Fibroblast of lung (primary cell): ENCODE results near the gene SLC9A1. TPM values are rescaled to one million over a fixed set of nuclear protein-coding genes. Genes with fewer than 3 reads are reported as not detected.

ENCODE experiments used
- DNase-seq, 2 donors: peaks; one replicate each; pipeline versions ENCODE4 v3.0.0 to v3.0.0-alpha.2; 2010; ENCODE audit warnings: low read depth in 2 of 2
- H2AFZ ChIP-seq: 2 replicates; pipeline ENCODE4 v1.5.1; 2012; ENCODE audit warnings: low read length, control low read depth, inconsistent platforms
- H3K27ac ChIP-seq: 2 replicates; pipeline ENCODE4 v1.5.1; 2011; ENCODE audit warnings: low read length, control low read depth; ENCODE audit not compliant: insufficient read depth
- H3K27me3 ChIP-seq: 2 replicates; pipeline ENCODE4 v1.5.1; 2011; ENCODE audit warnings: mild to moderate bottlenecking, low read length; ENCODE audit not compliant: control insufficient read depth, insufficient read depth
- H3K36me3 ChIP-seq: 2 replicates; pipeline ENCODE4 v1.5.1; 2011; ENCODE audit warnings: low read length; ENCODE audit not compliant: control insufficient read depth, insufficient read depth
- H3K4me1 ChIP-seq: 2 replicates; pipeline ENCODE4 v1.5.1; 2011; ENCODE audit warnings: low read length; ENCODE audit not compliant: control insufficient read depth, insufficient read depth; ENCODE audit errors: extremely low read depth
- H3K4me2 ChIP-seq: 2 replicates; pipeline ENCODE4 v1.5.1; 2011; ENCODE audit warnings: low read length, control low read depth; ENCODE audit not compliant: insufficient read depth; ENCODE audit errors: extremely low read depth
- H3K4me3 ChIP-seq, 4 experiments: fragments of 200-600 bp in 1 of 4; sonication (generic) in 1 of 4; replicated peaks in 1 of 4; 2 replicates each; pipeline ENCODE4 v1.5.1; 2011 to 2016; ENCODE audit warnings: low read length in 4 of 4, low read depth in 3 of 4, mild to moderate bottlenecking in 3 of 4, control low read depth in 2 of 4, inconsistent platforms in 1 of 4, mixed read lengths in 1 of 4; ENCODE audit not compliant: insufficient read depth in 1 of 4; ENCODE audit errors: control extremely low read depth in 1 of 4
- H3K79me2 ChIP-seq: 2 replicates; pipeline ENCODE4 v1.5.1; 2012; ENCODE audit warnings: mild to moderate bottlenecking, low read length, inconsistent platforms; ENCODE audit not compliant: control insufficient read depth, insufficient read depth
- H3K9ac ChIP-seq: 2 replicates; pipeline ENCODE4 v1.5.1; 2011; ENCODE audit warnings: mild to moderate bottlenecking, low read length, control low read depth; ENCODE audit not compliant: insufficient read depth
- H3K9me3 ChIP-seq: 2 replicates; pipeline ENCODE4 v1.5.1; 2012; ENCODE audit warnings: low read depth, low read length; ENCODE audit not compliant: control insufficient read depth, insufficient read depth
- H4K20me1 ChIP-seq: 2 replicates; pipeline ENCODE4 v1.5.1; 2011; ENCODE audit warnings: low read length; ENCODE audit not compliant: control insufficient read depth, insufficient read depth; ENCODE audit errors: extremely low read depth
- CTCF ChIP-seq, 2 donors: IDR thresholded peaks in 1 of 2; conservative IDR thresholded peaks in 1 of 2; 1 replicate in 1 of 2; 2 replicates in 1 of 2; pipeline ENCODE4 v1.5.1; 2011 to 2012; ENCODE audit warnings: low read length in 2 of 2, control low read depth in 1 of 2, inconsistent platforms in 1 of 2, low read depth in 1 of 2, mild to moderate bottlenecking in 1 of 2
- EZH2 ChIP-seq: IDR thresholded peaks from 2 replicates; pipeline ENCODE4 v1.5.1; 2012; ENCODE audit warnings: low read length, control low read depth, mild to moderate bottlenecking; ENCODE audit errors: missing control alignments
- polyA plus RNA-seq, 2 donors: library from polyadenylated mRNA; depleted of rRNA in 1 of 2; stranded (reverse) in 1 of 2; unstranded in 1 of 2; fragments of >200 nt; gene quantifications; 2 replicates each; pipeline ENCODE4 v1.2.1, GENCODE V29; 2011 to 2012; ENCODE audit warnings: missing spikeins in 1 of 2
- total RNA-seq: library from RNA; depleted of rRNA; stranded (reverse); fragments of >200 nt; gene quantifications from 2 replicates; pipeline ENCODE4 v1.2.1, GENCODE V29; 2014

SLC9A1 gene
- total and polyA plus RNA-seq, 2 donors (not counting 1 experiment from before 2014, with no cell fraction given): 4.9 to 10.4 TPM

- H3K9ac ChIP-seq: no peak overlapping the region
- H3K9me3 ChIP-seq: no peaks in the 10 kb centered on the region
- H3K4me1 ChIP-seq: peaks cover 2% of the 10 kb centered on the region
- H2AFZ ChIP-seq: no peak overlapping the region
- TF ChIP-seq EZH2 (no peak), CTCF (conservative IDR thresholded peaks at IDR 0.05 in 1 of 2, IDR thresholded peaks at IDR 0.05 in 1 of 2; ENCODE audit: low read depth in 1 of 2, low read length in 2 of 2) (no peak)
- no peak overlapping the region for H3K4me2 ChIP-seq
- no peak overlapping the region for H3K4me3 ChIP-seq
- no peak overlapping the region for H3K27ac ChIP-seq
- no peaks in the 10 kb centered on the region for H3K36me3 ChIP-seq
- H3K79me2 ChIP-seq: no peaks in the 10 kb centered on the region
- H4K20me1 ChIP-seq: no peaks in the 10 kb centered on the region
- DNase-seq: no peak
- H3K27me3 ChIP-seq: no peaks in the 10 kb centered on the region
Observed at GRCh38 chr1:27049100-27049499, 105.8 kb downstream of the SLC9A1 start.

Other genes with a start within 250 kb of the SLC9A1 start
- gene NR0B2, start 241.2 kb downstream of the SLC9A1 start, total RNA-seq: not detected in 2 replicates
- not detected in 2 replicates for gene NR0B2, start 241.2 kb downstream of the SLC9A1 start, polyA plus RNA-seq
- gene NUDC, start 233.4 kb downstream of the SLC9A1 start, total RNA-seq: 19.5 and 21.5 TPM in 2 replicates
- 41.5 and 60.3 TPM in 2 replicates for gene NUDC, start 233.4 kb downstream of the SLC9A1 start, polyA plus RNA-seq
- not detected in 2 replicates for gene KDF1, start 194.7 kb downstream of the SLC9A1 start, total RNA-seq
- gene KDF1, start 194.7 kb downstream of the SLC9A1 start, polyA plus RNA-seq: 0.05 TPM in 1 of 2 replicates, not detected in the other
- gene TRNP1, start 161.4 kb downstream of the SLC9A1 start, total RNA-seq: 10.8 and 16.2 TPM in 2 replicates
- gene TRNP1, start 161.4 kb downstream of the SLC9A1 start, polyA plus RNA-seq: 32.6 and 66.9 TPM in 2 replicates
- 0.50 and 1.0 TPM in 2 replicates for gene TENT5B, start 142.3 kb downstream of the SLC9A1 start, total RNA-seq
- 1.9 and 9.3 TPM in 2 replicates for gene TENT5B, start 142.3 kb downstream of the SLC9A1 start, polyA plus RNA-seq
- 15.9 and 23.3 TPM in 2 replicates for gene WDTC1, start 79.5 kb upstream of the SLC9A1 start, total RNA-seq
- 10.7 and 11.5 TPM in 2 replicates for gene WDTC1, start 79.5 kb upstream of the SLC9A1 start, polyA plus RNA-seq
- 16.2 and 21.6 TPM in 2 replicates for gene TMEM222, start 167.0 kb upstream of the SLC9A1 start, total RNA-seq
- 37.1 and 39.9 TPM in 2 replicates for gene TMEM222, start 167.0 kb upstream of the SLC9A1 start, polyA plus RNA-seq
- under 0.01 and 0.17 TPM in 2 replicates for gene SYTL1, start 186.9 kb upstream of the SLC9A1 start, total RNA-seq
- 0.02 and 0.03 TPM in 2 replicates for gene SYTL1, start 186.9 kb upstream of the SLC9A1 start, polyA plus RNA-seq
- gene MAP3K6, start 211.8 kb upstream of the SLC9A1 start, total RNA-seq: 8.3 and 12.1 TPM in 2 replicates
- 9.0 and 11.5 TPM in 2 replicates for gene MAP3K6, start 211.8 kb upstream of the SLC9A1 start, polyA plus RNA-seq
- not detected in 2 replicates for gene FCN3, start 219.7 kb upstream of the SLC9A1 start, total RNA-seq
- gene FCN3, start 219.7 kb upstream of the SLC9A1 start, polyA plus RNA-seq: not detected in 2 replicates
- not detected in 2 replicates for gene CD164L2, start 228.2 kb upstream of the SLC9A1 start, total RNA-seq
- gene CD164L2, start 228.2 kb upstream of the SLC9A1 start, polyA plus RNA-seq: not detected in 2 replicates
- gene GPR3, start 237.5 kb upstream of the SLC9A1 start, total RNA-seq: 0.17 and 0.26 TPM in 2 replicates
- 0.82 and 2.1 TPM in 2 replicates for gene GPR3, start 237.5 kb upstream of the SLC9A1 start, polyA plus RNA-seq